Fibroblast of villous mesenchyme (primary cell): ENCODE results near the gene SORBS1. TPM values are rescaled to one million over a fixed set of nuclear protein-coding genes. Genes with fewer than 3 reads are reported as not detected.

Experiments
- DNase-seq: peaks from one replicate; pipeline ENCODE4 v3.0.0-alpha.2; 2010; ENCODE audit warnings: low read depth
- H3K4me3 ChIP-seq: 2 replicates; pipeline ENCODE4 v1.5.1; 2011; ENCODE audit warnings: low read depth, mild to moderate bottlenecking, low read length
- total RNA-seq: library from RNA; depleted of rRNA; stranded (reverse); fragments of >200 nt; gene quantifications from 2 replicates; pipeline ENCODE4 v1.2.3, GENCODE V29; 2012
- TF ChIP-seq, protein P1 (sequence below): IDR thresholded peaks from 2 replicates; pipeline ENCODE4 v1.5.1; 2012; ENCODE audit warnings: low read depth, mild to moderate bottlenecking, low read length; ENCODE audit not compliant: insufficient read depth

SORBS1 gene
- total RNA-seq, 1 donor = 8.2 TPM

DNA sequence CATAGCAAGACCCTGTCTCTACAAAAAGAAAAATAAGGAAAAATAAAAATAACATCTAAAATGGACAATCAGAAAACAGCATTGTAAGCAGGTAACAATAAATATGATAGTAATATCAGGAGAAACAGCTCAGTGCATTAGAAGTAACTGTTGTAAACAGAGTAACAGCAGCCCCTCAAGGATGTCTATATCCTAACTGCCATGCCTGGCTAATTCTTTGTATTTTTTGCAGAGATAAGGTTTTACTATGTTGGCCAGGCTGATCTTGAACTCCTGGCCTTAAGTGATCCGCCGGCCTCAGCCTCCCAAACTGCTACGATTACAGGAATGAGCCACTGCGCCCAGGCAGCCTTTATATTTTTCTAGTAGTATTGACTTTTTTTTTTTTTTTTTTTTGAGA lies 7.5 kb downstream of the SORBS1 start:
- H3K4me3 ChIP-seq = no peak overlapping the region
- no peak for DNase-seq
- TF ChIP-seq, protein P1, sequence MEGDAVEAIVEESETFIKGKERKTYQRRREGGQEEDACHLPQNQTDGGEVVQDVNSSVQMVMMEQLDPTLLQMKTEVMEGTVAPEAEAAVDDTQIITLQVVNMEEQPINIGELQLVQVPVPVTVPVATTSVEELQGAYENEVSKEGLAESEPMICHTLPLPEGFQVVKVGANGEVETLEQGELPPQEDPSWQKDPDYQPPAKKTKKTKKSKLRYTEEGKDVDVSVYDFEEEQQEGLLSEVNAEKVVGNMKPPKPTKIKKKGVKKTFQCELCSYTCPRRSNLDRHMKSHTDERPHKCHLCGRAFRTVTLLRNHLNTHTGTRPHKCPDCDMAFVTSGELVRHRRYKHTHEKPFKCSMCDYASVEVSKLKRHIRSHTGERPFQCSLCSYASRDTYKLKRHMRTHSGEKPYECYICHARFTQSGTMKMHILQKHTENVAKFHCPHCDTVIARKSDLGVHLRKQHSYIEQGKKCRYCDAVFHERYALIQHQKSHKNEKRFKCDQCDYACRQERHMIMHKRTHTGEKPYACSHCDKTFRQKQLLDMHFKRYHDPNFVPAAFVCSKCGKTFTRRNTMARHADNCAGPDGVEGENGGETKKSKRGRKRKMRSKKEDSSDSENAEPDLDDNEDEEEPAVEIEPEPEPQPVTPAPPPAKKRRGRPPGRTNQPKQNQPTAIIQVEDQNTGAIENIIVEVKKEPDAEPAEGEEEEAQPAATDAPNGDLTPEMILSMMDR = no peak

DNA sequence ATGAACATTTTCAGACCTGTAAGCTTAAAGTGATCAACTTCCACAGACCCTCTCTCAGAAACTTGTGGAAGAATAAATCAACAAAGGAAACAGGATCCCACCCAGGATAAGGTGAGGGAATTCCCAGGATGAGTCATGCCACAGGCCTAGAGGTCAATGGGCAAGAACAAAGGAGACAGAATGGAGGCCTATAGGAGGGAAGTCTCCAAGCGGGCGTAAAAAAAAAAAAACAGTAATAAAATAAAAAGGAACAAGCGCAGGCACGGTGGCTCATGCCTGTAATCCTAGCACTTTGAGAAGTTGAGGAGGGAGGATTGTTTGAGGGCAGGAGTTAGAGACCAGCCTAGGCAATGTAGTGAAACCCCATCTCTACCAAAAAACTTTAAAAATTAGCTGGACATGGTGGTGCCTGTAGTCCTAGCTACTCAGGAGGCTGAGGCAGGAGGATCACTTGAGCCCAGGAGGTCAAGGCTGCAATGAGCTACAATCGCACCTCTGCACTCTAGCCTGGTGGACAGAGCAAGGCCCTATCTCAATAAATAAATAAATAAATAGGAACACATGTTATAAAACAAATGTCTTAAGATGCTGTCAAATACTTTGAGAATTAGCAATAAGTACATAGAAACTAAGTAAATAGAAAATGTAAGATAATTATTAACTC lies 8.4 kb downstream of the SORBS1 start:
- DNase-seq = no peak
- TF ChIP-seq, protein P1 = no peak
- H3K4me3 ChIP-seq = no peak overlapping the region

DNA sequence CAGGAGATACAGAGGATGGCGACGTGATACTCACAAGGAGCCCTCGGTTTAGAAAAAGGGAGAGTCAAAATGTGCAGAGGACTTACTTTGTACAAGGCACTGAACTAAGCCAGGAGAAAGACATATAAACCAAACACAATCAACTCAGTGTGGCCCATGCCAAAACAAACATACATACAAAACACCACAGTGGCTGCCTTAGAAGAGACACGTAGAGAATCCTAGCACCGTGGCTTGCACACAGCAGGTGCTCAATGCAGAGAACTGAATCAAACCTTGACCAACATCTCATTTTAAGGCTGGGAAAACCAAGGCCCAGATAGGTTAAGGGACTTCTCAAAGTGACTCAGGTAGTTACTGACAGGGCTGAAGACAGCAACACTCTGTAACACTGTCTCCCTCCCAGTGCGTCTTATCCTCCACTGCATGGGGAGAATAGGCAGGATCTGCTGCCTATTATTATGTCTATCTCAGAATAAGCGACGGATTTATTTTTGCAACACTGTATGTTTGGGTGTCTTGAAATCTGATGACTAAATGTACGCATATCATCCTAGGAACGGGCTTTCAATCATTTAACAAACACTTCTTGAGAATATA lies 11.0 kb downstream of the SORBS1 start:
- TF ChIP-seq, protein P1 = no peak
- no peak for DNase-seq
- H3K4me3 ChIP-seq = no peak overlapping the region

DNA sequence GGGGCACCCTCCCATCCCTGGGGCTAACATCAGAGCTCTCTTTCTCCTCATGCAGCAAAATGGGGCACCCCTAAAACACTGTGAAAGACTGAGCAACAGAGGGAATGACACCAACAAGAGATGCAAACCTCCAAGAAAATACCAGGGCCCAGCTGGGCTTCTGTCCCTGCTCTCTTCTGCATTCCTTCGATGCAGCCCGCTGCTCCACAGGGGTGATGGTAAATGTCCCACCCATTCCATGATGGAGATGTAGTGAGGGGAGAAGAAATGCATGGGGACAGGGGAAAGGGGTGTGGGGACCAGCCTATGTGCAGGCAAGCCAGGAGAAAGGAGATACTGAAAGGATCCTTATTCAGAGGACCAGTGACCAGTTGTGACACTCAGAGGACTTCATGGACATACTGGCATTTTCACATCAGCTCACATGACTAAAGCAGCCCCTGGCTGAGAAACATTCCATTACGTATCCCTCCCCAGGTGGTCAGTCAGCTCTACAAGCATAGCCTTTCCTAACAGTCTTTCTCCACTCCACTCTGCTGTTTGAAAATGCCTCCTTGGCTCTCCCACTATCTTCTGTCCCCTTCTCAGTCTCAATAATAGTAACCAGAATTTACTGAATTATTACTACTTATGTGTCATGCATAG lies 13.3 kb downstream of the SORBS1 start:
- H3K4me3 ChIP-seq = no peak overlapping the region
- TF ChIP-seq, protein P1 = no peak

DNA sequence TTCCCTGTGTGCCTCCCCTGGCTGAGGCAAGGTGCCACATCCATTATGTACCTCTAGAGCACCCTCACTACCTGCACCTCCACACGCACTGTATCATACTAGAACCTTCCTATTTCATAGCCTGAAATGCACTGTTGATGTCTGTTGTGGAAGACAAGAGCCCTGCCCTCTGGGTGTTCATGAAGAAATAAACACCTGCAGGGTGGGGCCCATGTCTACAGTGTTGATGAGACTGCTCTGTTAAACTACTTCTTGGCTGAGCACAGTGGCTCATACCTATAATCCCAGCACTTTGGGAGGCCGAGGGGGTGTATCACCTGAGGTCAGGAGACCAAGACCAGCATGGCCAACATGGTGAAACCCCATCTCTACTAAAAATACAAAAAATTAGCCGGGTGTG lies 14.0 kb downstream of the SORBS1 start:
- H3K4me3 ChIP-seq = no peak overlapping the region
- no peak for DNase-seq
- TF ChIP-seq, protein P1 = no peak

More for the DNA sequence above, 13.3 kb downstream of the SORBS1 start:
- no peak for DNase-seq

DNA sequence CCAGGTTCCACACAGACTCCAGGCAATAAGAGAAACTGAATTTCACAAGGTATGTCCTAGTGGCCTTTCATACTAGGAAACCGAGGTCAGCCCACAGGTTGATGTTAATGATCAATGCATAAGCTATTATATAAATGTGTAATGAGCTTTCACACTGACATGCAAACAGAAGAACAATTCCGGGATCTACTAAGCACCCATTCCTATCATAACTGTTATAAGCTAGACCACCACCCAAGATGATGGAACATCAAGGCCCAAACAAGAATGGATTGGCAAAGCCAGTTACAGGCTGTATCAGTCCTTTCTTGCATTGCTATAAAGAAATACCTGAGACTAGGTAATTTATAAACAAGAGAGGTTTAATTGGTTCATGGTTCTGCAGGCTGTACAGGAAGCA lies 15.2 kb downstream of the SORBS1 start:
- DNase-seq = no peak
- no peak overlapping the region for H3K4me3 ChIP-seq
- TF ChIP-seq, protein P1 = no peak
